Gastrocnemius medialis (tissue), 4 donors: ENCODE data around the gene NAP1L4.

ENCODE experiments used
- CTCF ChIP-seq, 5 experiments: fragments of 450-650 bp in 3 of 5; fragments of 200-600 bp in 2 of 5; sonication (generic) in 2 of 5; IDR thresholded peaks in 4 of 5; conservative IDR thresholded peaks in 1 of 5; 1 replicate in 4 of 5; 2 replicates in 1 of 5; pipeline ENCODE4 v1.5.1; 2016 to 2019; ENCODE audit warnings: antibody characterized with exemption in 5 of 5, mild to moderate bottlenecking in 3 of 5, moderate library complexity in 3 of 5
- POLR2A ChIP-seq, 2 donors: fragments of 450-650 bp; IDR thresholded peaks; one replicate each; pipeline ENCODE4 v1.6.1; 2017; ENCODE audit warnings: antibody characterized with exemption in 2 of 2, mild to moderate bottlenecking in 2 of 2, moderate library complexity in 2 of 2

- no peak for TF ChIP-seq CTCF (IDR thresholded peaks at IDR 0.05 in 4 of 5, conservative IDR thresholded peaks at IDR 0.05 in 1 of 5)
- no peak for TF ChIP-seq POLR2A (IDR thresholded peaks at IDR 0.05)
Observed at GRCh38 chr11:3028813-3029212, 36.7 kb upstream of the NAP1L4 start.
